ENCODE results near the gene CCDC112. TPM values are rescaled to one million over a fixed set of nuclear protein-coding genes. Genes with fewer than 3 reads are reported as not detected.
"Not testable (repeated sequence)": the region's sequence is repeated elsewhere in the genome, so short reads cannot be mapped to it uniquely, and the experiment has no call there.

CCDC112 gene
- total RNA-seq, 2 experiments from 2014 or later, result 1.7 to 1.8 TPM

DNA sequence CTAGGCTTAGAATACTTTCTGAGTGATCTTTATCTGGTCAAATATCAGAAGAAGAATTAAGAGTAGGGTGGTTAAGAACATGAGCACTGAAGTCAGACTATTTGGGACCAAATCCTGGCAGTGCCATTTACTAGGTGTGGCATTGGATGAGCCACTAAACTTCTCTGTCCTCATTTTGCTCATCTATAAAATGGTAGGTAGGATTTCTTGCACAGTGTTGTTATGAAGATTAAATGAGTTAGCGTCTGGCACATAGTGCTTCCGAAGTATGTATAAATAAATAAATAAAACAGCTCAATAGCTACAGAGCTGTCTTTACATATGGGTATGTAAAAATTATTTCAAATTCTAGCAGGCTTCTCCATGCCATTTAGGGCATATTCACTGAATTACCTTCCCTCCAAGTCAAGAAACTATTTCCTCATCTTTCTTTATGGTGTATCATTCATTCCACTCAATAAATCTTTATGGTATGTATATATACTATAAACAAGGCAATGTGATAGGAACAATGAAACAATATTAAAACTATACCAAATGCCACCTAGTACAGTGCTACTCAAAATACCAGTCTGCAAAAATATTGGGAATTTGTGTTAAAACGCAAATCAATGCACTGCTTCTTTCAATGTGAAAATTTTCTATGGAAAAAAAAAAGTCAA, 24.0 kb downstream of the CCDC112 start:
- ChIA-PET CTCF (no interaction called here), POLR2A (no interaction called here)
- intact Hi-C loops (cut with micrococcal nuclease), result no loop called here
- Mint-ChIP-seq H3K4me3 (no peak overlapping the region), H3K27ac (no peak overlapping the region), H3K4me1 (ENCODE audit: low read depth) (no peaks in the 10 kb centered on the region), H3K9me3 (no peaks in the 10 kb centered on the region), H3K36me3 (peaks cover 2% of the 10 kb centered on the region), H3K27me3 (no peaks in the 10 kb centered on the region)
- no peak for DNase-seq

DNA sequence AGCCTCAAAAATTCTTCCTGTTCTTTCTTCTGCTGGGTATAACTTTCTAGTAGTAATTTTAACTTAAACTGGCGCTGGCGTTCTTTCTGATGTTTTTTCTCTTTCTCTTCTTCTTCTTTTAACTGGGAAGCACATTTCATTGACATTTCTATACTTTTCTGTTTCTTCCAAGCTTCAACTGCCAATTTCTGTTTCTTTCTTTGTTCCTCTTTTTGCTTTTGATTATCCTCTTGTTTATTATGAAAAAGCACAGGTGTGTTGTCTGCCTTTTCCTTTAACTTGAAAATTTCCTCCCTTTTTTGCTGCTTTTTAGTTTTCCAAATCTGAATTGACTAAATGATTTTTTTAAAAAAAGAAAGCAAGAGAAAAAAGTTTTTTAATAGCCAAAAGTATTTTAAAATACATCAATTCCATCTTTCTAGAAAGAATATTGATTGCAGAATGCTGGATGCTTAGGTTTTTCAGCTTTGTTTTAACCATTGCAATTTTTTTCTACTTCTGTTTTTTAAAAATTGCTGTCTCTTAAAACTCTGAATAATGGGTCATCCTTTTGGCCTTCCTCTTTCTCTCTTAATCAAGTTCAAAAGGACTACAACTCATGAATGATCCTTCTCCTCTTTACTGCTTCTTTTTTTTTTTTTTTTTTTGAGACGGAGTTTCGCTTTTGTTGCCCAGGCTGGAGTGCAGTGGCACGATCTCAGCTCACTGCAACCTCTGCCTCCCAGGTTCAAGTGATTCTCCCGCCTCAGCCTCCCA, 25.0 kb downstream of the CCDC112 start:
- no peaks in the 10 kb centered on the region for H3K27me3 Mint-ChIP-seq
- no peaks in the 10 kb centered on the region for H3K4me1 Mint-ChIP-seq (ENCODE audit: low read depth)
- H3K27ac Mint-ChIP-seq, result no peak overlapping the region
- H3K4me3 Mint-ChIP-seq, result no peak overlapping the region
- ChIA-PET CTCF (no interaction called here), POLR2A (no interaction called here)
- no peak for DNase-seq
- H3K36me3 Mint-ChIP-seq, result peaks cover 2% of the 10 kb centered on the region
- no peaks in the 10 kb centered on the region for H3K9me3 Mint-ChIP-seq
- intact Hi-C loops (cut with micrococcal nuclease), result no loop called here

GRCh38 chr5:115267617-115268016, 28.8 kb downstream of the CCDC112 start:
- ChIA-PET CTCF (no interaction called here), POLR2A (no interaction called here)
- Mint-ChIP-seq H3K27ac (no peak overlapping the region), H3K4me1 (ENCODE audit: low read depth) (peaks cover 8% of the 10 kb centered on the region), H3K4me3 (no peak overlapping the region), H3K36me3 (no peaks in the 10 kb centered on the region), H3K9me3 (no peaks in the 10 kb centered on the region), H3K27me3 (no peaks in the 10 kb centered on the region)
- intact Hi-C loops (cut with micrococcal nuclease), result no loop called here
- DNase-seq, result no peak

GRCh38 chr5:115265220-115265619, 31.2 kb downstream of the CCDC112 start:
- DNase-seq, result no peak
- peaks cover 24% of the 10 kb centered on the region for H3K4me1 Mint-ChIP-seq (ENCODE audit: low read depth)
- H3K27ac Mint-ChIP-seq, result no peak overlapping the region
- no peaks in the 10 kb centered on the region for H3K27me3 Mint-ChIP-seq
- no peak overlapping the region for H3K4me3 Mint-ChIP-seq
- intact Hi-C loops (cut with micrococcal nuclease), result no loop called here
- POLR2A ChIA-PET, result no interaction called here
- CTCF ChIA-PET, result interaction anchor here (1.1 kb wide), 1 partner anchor 31 kb away, joined by 3 read pairs; the partner anchor contains the start of gene CCDC112
- H3K9me3 Mint-ChIP-seq, result no peaks in the 10 kb centered on the region
- H3K36me3 Mint-ChIP-seq, result no peaks in the 10 kb centered on the region

- H3K9me3 Mint-ChIP-seq, result no peaks in the 10 kb centered on the region
- no peak overlapping the region for H3K27ac Mint-ChIP-seq
- H3K4me3 Mint-ChIP-seq, result no peak overlapping the region
- POLR2A ChIA-PET, result no interaction called here
- no peak for DNase-seq
- CTCF ChIA-PET, result interaction anchor here (1.1 kb wide), 1 partner anchor 31 kb away, joined by 3 read pairs; the partner anchor contains the start of gene CCDC112
- intact Hi-C loops (cut with micrococcal nuclease), result loop anchor here (5.0 kb wide), 1 partner anchor 578 kb away; the partner anchor contains the start of genes AP3S1 and ATG12
- no peaks in the 10 kb centered on the region for H3K27me3 Mint-ChIP-seq
- no peaks in the 10 kb centered on the region for H3K36me3 Mint-ChIP-seq
- peaks cover 29% of the 10 kb centered on the region for H3K4me1 Mint-ChIP-seq (ENCODE audit: low read depth)
Measured at GRCh38 chr5:115264786-115265185, 31.7 kb downstream of the CCDC112 start.

DNA sequence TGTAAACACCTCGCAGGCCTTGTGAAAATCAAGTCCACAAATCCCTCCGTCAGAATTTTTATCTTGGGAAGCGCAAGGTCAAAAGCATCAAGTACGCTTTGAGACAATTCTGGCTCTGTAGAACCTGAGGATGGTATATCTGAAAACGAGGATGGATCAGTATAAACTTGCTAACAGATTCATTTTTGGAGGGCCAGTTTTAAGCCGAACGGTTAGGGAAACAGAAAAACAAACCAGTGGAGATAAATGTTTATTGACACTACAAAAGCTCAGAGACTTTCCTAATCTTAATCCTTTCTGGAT, 33.4 kb downstream of the CCDC112 start:
- peak overlapping the region; percentile 80 for H3K27ac Mint-ChIP-seq
- H3K4me1 Mint-ChIP-seq (ENCODE audit: low read depth), result peaks cover 46% of the 10 kb centered on the region
- no peak for DNase-seq
- intact Hi-C loops (cut with micrococcal nuclease), result loop anchor here (5.0 kb wide), 1 partner anchor 579 kb away; the partner anchor contains the start of genes AP3S1 and ATG12
- peak overlapping the region; percentile 92 for H3K4me3 Mint-ChIP-seq
- ChIA-PET POLR2A (interaction anchor here (0.6 kb wide), 1 partner anchor 38 kb away, joined by 4 read pairs; no protein-coding TSS in a partner anchor), CTCF (interaction anchor here (0.8 to 1.7 kb wide), 3 partner anchors 11 to 282 kb away, joined by 3 to 7 read pairs (median 3); no protein-coding TSS in a partner anchor)
- no peaks in the 10 kb centered on the region for H3K27me3 Mint-ChIP-seq
- H3K36me3 Mint-ChIP-seq, result no peaks in the 10 kb centered on the region
- no peaks in the 10 kb centered on the region for H3K9me3 Mint-ChIP-seq

- Mint-ChIP-seq H3K4me1 (ENCODE audit: low read depth) (peaks cover 47% of the 10 kb centered on the region), H3K27me3 (no peaks in the 10 kb centered on the region), H3K9me3 (no peaks in the 10 kb centered on the region)
Measured at GRCh38 chr5:115262321-115263077, 34.0 kb downstream of the CCDC112 start, which contains the start of gene PGGT1B. PGGT1B (minus strand) TSS chr5:115262877; CDS start chr5:115262851, 26 bp downstream.

DNA sequence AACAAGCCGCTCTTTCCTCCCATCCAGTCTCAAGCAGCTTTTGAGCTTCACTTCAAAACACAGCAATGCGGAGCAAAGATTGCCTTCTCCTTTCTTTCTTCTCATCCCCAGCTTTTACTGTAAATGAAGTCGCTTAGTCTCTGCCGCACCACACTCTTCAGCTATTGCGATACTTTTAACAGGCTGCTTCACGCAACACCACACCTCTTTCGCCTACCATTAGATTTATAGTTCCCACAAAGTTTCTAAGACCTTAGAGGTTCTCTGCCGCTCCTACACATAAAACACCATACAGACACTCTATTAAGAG, 34.5 kb downstream of the CCDC112 start:
- DNase-seq, result no peak
- H3K27me3 Mint-ChIP-seq, result no peaks in the 10 kb centered on the region
- H3K4me1 Mint-ChIP-seq (ENCODE audit: low read depth), result peaks cover 48% of the 10 kb centered on the region
- intact Hi-C loops (cut with micrococcal nuclease), result loop anchor here (1.0 to 5.0 kb wide), 5 partner anchors 34 to 580 kb away; partner anchors contain the start of genes AP3S1, ATG12, CCDC112 and FEM1C
- H3K9me3 Mint-ChIP-seq, result no peaks in the 10 kb centered on the region
- no peaks in the 10 kb centered on the region for H3K36me3 Mint-ChIP-seq
- ChIA-PET POLR2A (interaction anchor here (1.1 to 1.7 kb wide), 3 partner anchors 11 to 53 kb away, joined by 3 to 7 read pairs (median 3); no protein-coding TSS in a partner anchor), CTCF (interaction anchor here (1.6 to 2.0 kb wide), 4 partner anchors 14 to 313 kb away, joined by 5 to 7 read pairs (median 6); no protein-coding TSS in a partner anchor)
- H3K4me3 Mint-ChIP-seq, result peak overlapping the region; percentile 92
- H3K27ac Mint-ChIP-seq, result peak overlapping the region; percentile 80

More at GRCh38 chr5:115262321-115263077, 34.0 kb downstream of the CCDC112 start, which contains the start of gene PGGT1B:
- Mint-ChIP-seq H3K36me3 (no peaks in the 10 kb centered on the region), H3K27ac (peak within 1 kb of the TSS; percentile 80), H3K4me3 (peak within 1 kb of the TSS; percentile 92)
- DNase-seq, result peak; percentile 85
- ChIA-PET CTCF (interaction anchor here (1.3 to 2.0 kb wide), 3 partner anchors 11 to 17 kb away, joined by 3 to 7 read pairs (median 6); no protein-coding TSS in a partner anchor), POLR2A (interaction anchor here (1.1 to 1.7 kb wide), 3 partner anchors 11 to 53 kb away, joined by 3 to 7 read pairs (median 3); no protein-coding TSS in a partner anchor)
- intact Hi-C loops (cut with micrococcal nuclease), result loop anchor here (1.0 to 5.0 kb wide), 5 partner anchors 34 to 580 kb away; partner anchors contain the start of genes AP3S1, ATG12, CCDC112 and FEM1C

GRCh38 chr5:115260248-115260647, 36.2 kb downstream of the CCDC112 start:
- H3K4me1 Mint-ChIP-seq (ENCODE audit: low read depth), result peaks cover 65% of the 10 kb centered on the region
- DNase-seq, result no peak
- no peaks in the 10 kb centered on the region for H3K9me3 Mint-ChIP-seq
- no peaks in the 10 kb centered on the region for H3K27me3 Mint-ChIP-seq
- intact Hi-C loops (cut with micrococcal nuclease), result loop anchor here (1.0 to 5.0 kb wide), 2 partner anchors 51 to 582 kb away; partner anchors contain the start of genes AP3S1 and ATG12
- H3K4me3 Mint-ChIP-seq, result no peak overlapping the region
- ChIA-PET CTCF (interaction anchor here (1.6 to 1.8 kb wide), 2 partner anchors 162 to 314 kb away, joined by 5 to 7 read pairs; no protein-coding TSS in a partner anchor), POLR2A (no interaction called here)
- H3K27ac Mint-ChIP-seq, result no peak overlapping the region
- no peaks in the 10 kb centered on the region for H3K36me3 Mint-ChIP-seq

GRCh38 chr5:115257981-115258380, 38.5 kb downstream of the CCDC112 start:
- Mint-ChIP-seq H3K9me3 (no peaks in the 10 kb centered on the region), H3K36me3 (peaks cover 1% of the 10 kb centered on the region), H3K27ac (no peak overlapping the region), H3K4me1 (ENCODE audit: low read depth) (peaks cover 69% of the 10 kb centered on the region), H3K27me3 (no peaks in the 10 kb centered on the region), H3K4me3 (no peak overlapping the region)
- DNase-seq, result no peak
- intact Hi-C loops (cut with micrococcal nuclease), result no loop called here
- POLR2A ChIA-PET, result no interaction called here
- CTCF ChIA-PET, result interaction anchor here (1.0 kb wide), 1 partner anchor 12 kb away, joined by 3 read pairs; no protein-coding TSS in a partner anchor

DNA sequence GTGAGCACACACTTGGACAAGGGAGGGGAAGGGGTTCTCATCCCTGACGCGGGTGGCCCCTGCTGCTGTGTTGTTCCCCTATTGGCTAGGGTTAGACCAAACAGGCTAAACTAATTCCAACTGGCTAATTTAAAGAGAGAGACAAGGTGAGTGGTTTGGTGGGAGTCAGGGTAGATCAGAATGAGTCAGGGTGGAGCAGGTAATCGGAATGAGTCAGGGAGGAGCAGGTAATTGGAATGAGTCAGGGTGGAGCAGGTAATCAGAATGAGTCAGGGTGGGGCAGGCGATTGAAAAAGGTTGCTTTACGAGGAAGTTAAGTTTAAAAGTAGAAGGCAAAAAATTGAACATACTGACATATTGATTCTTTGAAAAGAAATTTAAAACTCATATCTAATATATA, 47.1 kb downstream of the CCDC112 start:
- intact Hi-C loops (cut with micrococcal nuclease), result loop anchor here (5.0 kb wide), 1 partner anchor 1637 kb away; no protein-coding TSS in a partner anchor
- CTCF ChIA-PET; H3K4me1 Mint-ChIP-seq (ENCODE audit: low read depth); H3K27ac Mint-ChIP-seq; DNase-seq; POLR2A ChIA-PET; H3K36me3 Mint-ChIP-seq; H3K27me3 Mint-ChIP-seq; H3K4me3 Mint-ChIP-seq; H3K9me3 Mint-ChIP-seq: not testable (repeated sequence)
